Stimulated activated CD4-positive, alpha-beta T cell treated with anti-CD3 and anti-CD28 coated beads, TNF-alpha, amount 100 ng/mL, for 48 hours (primary cell): ENCODE data around the gene PLD6.

ENCODE experiments used
- DNase-seq, 3 donors: peaks; one replicate each; pipeline ENCODE4 v3.0.0-alpha.2; 2020; ENCODE audit warnings: low read depth in 3 of 3

Gene PLD6

DNA sequence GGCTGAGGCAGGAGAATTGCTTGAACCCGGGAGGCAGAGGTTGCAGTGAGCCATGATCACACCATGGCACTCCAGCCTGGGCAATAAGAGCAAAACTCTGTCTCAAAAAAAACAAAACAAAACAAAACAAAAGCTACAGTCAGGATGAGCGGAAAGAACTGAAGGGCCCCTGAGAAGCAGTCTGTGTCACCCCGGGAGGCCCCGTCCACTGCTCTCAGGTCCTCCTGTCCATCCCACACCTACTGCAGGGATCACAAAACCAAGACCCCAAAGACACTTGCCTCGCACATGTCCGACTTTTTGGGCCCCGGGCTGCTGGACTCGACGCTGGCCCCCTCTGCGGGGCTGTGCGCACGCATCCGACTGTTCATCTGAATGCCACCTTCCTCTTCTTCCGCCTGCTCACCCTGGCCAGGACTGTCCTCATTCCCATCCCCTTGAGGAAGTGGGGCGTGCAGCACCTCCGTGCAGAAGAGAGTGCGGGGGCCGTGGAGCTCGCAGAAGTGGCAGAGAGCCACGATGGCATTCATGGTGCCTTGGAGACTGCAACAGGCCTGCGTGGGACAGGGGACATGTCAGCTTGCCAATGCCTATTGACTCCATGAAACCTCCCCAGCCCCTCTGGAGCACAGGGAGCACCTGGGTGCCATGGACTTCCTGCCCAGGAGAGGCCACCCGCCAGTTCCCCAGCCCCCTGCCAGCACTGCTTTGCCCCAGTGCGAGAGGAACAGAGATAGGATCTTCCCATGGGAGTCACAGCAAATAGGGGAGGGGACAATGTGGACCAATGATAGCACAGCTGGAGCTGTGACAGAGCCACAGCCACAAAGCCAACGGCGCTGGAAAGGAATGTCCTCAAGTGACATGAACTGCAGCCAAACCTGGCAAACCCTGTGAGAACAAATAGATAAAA is 21.7 kb upstream of the PLD6 start:
- no peak for DNase-seq

GRCh38 chr17:17226451-17227265 is 20.5 kb upstream of the PLD6 start:
- no peak for DNase-seq

DNA sequence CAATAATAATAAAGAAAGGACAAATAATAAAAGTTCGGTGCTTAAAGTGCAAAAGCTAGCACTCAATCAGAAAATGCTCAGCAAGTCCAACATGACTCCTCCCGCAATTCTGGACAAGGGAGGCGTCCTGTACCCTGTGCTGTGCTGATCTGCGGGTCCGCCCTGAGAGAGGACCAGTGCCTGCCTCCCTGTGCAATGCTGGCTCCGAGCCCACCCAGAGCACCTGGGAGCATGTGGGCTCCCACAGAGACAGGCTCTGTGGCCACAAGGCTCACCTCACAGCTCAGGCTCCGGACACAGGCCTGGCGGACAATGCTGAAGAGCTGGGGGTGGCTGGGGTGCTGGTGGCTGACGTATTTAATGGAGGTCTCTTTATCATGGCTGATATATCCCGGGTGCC is 19.8 kb upstream of the PLD6 start:
- DNase-seq, result no peak

DNA sequence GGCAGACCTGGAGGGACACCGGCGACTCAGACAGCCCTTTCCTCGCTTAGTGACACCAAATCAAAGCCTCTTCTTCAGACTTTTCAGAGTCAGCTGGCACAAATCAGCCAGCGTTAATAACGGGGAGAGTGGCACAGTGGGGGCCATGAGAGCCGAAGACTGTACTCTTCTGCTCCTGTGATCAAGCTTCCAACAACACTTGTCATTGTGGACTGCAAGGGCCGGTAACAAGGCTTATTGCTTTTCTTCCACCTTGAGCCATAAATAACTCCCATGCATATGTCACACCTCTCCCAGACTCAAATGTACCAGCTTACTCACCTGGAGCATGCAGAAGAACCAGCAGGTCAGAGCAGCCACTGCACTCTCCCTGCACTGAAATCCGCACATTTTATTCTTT is 18.0 kb upstream of the PLD6 start:
- DNase-seq, result no peak

DNA sequence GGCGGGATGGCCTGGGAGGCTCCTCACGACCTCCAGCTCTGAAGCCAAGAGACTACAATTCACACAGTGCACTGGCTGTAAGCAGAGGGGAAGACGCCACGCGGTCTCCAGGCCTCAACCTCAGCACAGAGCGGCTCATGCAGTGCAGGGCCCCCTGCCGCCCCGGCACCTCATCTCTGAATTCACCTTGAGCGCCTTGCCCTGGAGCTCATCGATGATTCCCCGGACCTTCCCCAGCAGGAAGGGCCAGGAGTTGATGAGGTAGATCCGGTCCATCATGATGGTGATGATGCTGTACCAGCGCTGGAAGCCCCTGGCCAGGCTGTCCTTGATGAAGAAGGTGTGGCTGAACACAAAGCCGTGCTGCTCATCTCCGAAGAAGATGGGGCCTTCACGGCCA is 17.6 kb upstream of the PLD6 start:
- no peak for DNase-seq

DNA sequence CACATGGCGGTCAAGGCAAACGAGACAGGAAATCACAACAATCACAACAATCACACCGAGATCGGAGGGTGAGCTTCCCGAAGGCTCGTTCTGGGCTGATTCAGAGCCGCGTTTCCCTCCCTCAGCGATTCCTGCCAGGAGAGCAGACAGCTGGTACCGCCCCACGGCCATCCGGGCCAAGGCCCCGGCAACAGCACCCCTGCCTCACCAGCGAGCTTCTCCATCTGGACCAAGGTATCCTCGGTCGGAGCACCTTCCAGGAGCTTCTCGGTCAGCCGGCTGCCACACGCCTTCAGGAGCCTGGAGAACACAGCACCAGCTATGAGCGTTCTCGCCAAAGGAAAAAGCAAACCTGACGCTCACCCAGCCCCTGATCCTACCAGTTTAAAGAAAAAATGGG is 15.2 kb upstream of the PLD6 start:
- no peak for DNase-seq

DNA sequence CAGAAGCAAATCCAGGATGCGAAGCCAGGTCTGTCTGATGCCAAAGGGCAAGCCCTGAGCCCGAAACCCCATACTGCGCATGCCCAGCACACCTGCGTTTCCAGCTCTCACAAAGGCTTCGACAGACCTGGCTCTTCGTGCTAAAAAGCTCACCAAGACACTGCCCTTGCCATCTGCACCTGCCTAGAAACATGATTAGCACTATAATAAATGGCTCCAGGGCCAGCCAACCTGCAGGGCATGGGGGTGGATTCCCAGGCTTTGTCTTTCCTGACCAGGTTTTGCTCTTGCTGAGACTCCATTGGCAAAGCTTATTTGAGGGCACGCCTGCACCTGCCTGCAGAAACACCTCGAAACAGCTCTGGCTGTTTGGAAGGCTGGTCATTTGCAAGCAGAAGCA is 14.4 kb upstream of the PLD6 start:
- no peak for DNase-seq

DNA sequence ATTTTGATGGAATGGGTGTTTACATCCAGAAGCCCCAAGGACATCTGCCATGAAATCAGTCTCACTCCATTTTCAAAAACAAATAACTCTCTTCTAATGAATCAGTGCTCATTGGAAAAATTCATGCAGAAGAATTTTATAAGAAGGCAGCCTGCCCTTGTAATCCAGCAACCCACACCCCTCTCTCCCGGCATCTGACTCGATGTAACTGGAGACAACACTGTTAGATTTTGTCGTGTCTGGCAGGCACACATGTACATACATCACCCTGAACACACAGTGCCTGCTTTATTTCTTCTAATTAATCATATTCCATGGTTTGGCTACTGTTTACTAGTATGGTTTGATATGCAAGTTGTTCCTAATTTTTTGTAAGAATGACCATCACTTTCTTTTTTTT is 11.9 kb upstream of the PLD6 start:
- no peak for DNase-seq

GRCh38 chr17:17216776-17217175 is 10.6 kb upstream of the PLD6 start:
- no peak for DNase-seq

DNA sequence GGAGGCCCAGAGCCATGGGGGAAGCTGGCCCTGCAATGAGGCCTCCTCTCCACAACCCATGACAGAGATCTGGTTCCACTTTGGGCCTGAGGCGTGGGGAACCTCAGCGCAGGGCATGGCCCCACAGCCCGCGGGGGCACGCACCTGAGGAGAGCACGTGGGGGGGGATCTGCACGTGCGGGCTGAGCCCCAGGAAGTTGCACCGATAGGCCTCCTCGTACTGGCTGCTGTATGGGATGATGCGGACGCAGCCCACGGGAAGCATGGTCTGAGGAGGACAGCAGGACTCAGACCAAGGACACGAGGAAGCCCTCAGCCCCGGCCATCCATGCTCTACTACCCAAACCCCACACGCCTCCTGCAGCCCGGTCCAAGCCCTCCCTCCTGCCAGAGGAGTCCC is 10.1 kb upstream of the PLD6 start:
- no peak for DNase-seq

- no peak for DNase-seq
These were observed 9.4 kb upstream of the PLD6 start for GRCh38 chr17:17215575-17215974.

- no peak for DNase-seq
These were observed 8.7 kb upstream of the PLD6 start for GRCh38 chr17:17214646-17215436.

DNA sequence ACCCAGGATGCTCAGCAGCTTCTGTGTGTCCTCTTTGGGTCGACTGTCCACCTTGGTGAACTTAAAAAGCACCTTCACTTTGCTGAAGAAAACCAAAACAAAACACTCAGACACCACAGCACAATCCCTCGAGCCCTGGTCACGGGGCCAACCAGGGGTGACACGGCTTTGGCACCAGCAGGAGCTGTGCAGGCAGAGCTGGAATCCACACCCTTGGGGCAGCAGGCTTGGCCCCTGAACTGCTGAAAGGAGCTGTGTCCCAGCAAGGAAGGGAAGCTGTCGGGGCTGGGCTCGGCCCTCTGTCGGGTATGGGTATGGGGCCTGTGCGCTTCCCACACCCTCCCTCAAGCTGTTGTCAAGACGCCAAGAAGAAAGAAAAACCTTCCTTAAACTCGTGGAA is 7.6 kb upstream of the PLD6 start:
- DNase-seq, result no peak

DNA sequence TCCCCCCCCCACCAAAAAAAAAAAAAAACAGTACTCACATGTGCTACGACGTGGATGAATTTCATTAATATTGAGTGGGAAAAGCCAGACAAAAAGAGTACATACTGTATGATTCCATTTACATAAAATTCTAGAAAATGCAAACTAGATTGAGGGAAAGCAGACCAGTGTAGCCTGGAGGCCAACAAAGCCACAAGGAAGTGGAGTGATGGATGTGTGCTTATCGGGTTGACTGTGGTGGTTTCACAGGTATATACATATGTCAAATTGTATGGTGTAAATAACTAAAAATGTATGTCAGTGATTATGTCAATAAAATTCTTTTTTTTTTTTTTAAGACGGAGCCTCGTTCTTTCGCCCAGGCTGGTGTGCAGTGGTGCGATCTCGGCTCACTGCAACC is 1.9 kb upstream of the PLD6 start:
- DNase-seq, result no peak

GRCh38 chr17:17206913-17207335 is 791 bp upstream of the PLD6 start:
- no peak for DNase-seq

DNA sequence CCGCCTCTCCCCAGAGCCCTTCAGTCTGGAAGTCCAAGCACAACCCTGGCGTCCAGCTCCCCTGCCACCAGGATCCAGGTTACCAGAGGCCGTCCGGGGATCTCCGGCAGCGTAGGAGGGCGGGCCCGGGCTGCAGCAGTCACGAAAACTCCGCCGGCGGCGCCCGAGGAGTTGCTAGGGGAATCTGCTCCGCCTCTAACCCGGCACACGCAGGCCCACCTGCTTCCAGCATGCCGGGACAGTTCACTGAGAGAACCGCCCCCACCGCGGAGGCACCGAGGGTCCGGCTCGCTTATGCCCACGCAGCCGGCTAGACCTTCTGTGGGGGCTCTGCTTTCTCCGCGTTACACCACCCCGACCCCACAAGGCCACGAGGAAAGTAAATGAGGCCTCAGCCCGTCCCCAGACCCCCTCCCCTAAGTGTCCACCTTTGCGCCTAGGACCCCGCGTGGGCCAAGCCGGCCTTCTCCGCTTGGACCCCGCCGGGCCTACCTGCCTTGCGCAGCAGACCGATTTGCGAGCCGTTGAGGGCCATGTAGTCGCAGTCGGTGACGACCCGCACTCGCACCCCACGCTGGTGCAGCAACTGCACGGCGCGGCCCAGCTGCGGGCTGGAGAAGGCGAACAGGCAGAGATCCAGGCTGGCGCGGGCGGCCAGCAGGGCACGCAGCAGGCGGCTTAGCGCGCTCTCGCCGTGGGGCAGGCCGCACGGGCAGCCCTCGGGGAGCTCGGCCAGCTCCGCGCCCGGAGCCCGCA is 587 bp downstream of the PLD6 start:
- peak; percentile 45 to 66 (median 51) for DNase-seq

DNA sequence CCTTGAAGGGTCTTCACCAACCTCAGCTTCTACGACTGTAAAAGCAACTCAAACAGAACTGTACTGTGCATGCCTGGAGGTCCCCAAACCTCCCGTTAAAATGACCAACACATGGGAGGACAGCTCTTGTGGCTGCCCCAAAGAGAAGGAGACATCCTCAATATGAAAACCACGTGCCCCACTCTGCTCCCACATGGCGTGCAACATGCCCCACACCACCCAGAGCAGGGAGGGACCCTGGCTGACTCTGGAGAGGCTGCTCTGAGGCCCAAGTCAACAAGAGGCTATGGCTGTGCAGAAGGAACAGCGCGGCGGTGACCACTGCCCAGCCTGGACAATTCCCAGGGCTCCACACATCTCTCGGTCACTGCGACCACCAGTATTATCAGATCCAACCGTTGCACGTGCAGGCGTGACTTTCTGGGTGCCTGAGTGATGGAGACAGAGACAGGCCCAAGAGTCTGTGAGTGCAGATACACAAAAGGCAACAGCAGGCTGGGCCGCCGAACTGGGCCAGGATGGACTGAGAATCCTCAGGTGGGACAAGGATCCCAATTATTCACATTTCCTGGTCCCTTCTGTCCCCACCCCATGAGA is 1.4 kb downstream of the PLD6 start:
- DNase-seq, result no peak

DNA sequence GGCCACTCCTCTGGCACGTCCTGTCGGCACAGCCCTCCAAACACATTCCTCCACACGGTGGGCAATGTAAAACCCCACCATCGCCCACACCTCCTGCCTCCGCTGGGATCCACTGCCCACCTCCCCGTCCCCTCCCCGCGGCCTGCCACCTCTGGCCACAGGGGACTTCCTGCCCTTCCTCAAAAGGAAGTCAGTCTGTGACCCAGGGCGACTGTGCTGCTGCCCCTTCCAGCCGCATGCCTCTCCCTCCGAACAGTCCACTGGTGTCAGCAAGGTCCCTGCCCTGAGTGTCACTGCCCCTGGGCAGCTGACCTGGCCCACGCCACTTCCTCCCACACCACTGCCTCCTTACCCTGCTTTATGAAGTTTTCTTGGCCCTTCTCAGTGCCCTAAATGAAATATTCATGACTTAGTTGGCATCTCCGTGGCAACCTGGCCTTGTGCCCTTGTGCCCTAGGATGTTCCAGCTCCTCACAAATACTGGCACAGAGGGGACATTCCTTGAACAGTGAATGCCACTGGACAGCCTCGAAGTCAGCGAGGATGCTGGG is 2.0 kb downstream of the PLD6 start:
- no peak for DNase-seq

DNA sequence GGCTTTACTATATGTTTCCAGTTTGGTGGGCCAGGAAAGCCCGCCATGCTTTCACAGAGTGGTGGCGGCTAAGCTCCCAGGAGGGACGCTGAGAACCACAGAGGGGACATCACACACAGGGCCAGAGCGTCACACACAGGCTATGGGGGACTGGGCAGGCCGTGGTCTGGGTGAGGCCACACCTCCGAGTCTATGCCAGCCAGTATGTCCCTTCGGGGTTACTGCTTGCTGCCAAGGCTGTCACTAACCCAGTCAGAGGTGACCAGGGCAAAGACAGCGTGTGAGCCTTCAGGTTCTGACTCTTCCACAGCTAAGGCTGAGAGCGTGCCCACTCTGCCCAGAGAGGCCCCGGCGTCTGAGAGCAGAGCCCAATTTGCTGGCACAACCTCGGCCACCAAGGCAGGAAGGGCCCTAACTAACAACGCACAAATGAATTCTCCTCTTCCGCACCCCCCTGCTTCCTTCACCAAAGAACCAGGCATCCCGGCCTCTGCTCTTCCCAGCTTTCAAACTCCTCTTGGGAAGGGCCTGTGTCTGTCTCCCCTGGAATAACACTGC is 2.9 kb downstream of the PLD6 start:
- DNase-seq, result no peak

DNA sequence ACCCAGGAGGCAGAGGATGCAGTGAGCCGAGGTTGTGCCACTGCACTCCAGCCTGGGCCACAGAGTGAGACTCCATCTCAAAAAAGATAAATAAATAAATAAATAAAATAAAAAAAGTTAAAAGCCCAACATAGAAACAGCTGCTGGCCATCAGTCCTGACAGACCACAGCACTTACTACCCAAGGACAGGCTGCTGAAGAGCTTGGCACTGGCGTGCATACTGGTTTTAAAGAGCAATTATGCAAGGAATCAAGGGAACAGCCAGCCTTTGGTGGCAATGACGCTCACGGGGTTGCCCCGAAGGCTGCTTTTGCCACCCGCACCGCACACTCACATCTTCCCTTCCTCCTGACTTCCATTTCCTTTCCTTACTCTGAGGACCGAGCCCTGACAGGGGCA is 4.2 kb downstream of the PLD6 start:
- DNase-seq, result no peak
